Thyroid gland (tissue), 4 donors: Measurements from ENCODE around the gene MOV10.
A peak's percentile ranks its signal among the peaks of the same experiment; 100 is the strongest.

Experiments used
- CTCF ChIP-seq, 6 experiments: fragments of 200-600 bp in 3 of 6; fragments of 450-650 bp in 3 of 6; sonication (generic) in 3 of 6; IDR thresholded peaks; one replicate each; pipeline ENCODE4 v1.5.1; 2016 to 2019; ENCODE audit warnings: antibody characterized with exemption in 6 of 6, mild to moderate bottlenecking in 2 of 6, inconsistent platforms in 1 of 6, moderate library complexity in 1 of 6
- POLR2A ChIP-seq, 2 donors: fragments of 450-650 bp; IDR thresholded peaks; one replicate each; pipeline ENCODE4 v1.6.1; 2017; ENCODE audit warnings: antibody characterized with exemption in 2 of 2, mild to moderate bottlenecking in 2 of 2, moderate library complexity in 1 of 2

GRCh38 chr1:112715264-112716053 is 41.0 kb downstream of the MOV10 start, which contains the start of gene PPM1J:
- TF ChIP-seq CTCF (IDR thresholded peaks at IDR 0.05) (no peak), POLR2A (IDR thresholded peaks at IDR 0.05) (peak in 1 of 2 donors; percentile 73)
